ENCODE measurements around the gene TEKT2.

- TF ChIP-seq CTCF (IDR thresholded peaks at IDR 0.05; ENCODE audit: low read depth, low read length, poor library complexity, severe bottlenecking): no peak
- no peak for TF ChIP-seq EZH2phosphoT487 (IDR thresholded peaks at IDR 0.05; ENCODE audit: borderline replicate concordance, low read length)
Measured at GRCh38 chr1:36091698-36092097, 7.8 kb downstream of the TEKT2 start.
